Thyroid gland (tissue), 4 donors: ENCODE results near the gene SOX13.

Source experiments
- POLR2A ChIP-seq, 2 donors: fragments of 450-650 bp; IDR thresholded peaks; one replicate each; pipeline ENCODE4 v1.6.1; 2017; ENCODE audit warnings: antibody characterized with exemption in 2 of 2, mild to moderate bottlenecking in 2 of 2, moderate library complexity in 1 of 2
- TF ChIP-seq, protein P1 (sequence below), 6 experiments: fragments of 200-600 bp in 3 of 6; fragments of 450-650 bp in 3 of 6; sonication (generic) in 3 of 6; IDR thresholded peaks; one replicate each; pipeline ENCODE4 v1.5.1; 2016 to 2019; ENCODE audit warnings: antibody characterized with exemption in 6 of 6, mild to moderate bottlenecking in 2 of 6, inconsistent platforms in 1 of 6, moderate library complexity in 1 of 6

- TF ChIP-seq, protein P1, sequence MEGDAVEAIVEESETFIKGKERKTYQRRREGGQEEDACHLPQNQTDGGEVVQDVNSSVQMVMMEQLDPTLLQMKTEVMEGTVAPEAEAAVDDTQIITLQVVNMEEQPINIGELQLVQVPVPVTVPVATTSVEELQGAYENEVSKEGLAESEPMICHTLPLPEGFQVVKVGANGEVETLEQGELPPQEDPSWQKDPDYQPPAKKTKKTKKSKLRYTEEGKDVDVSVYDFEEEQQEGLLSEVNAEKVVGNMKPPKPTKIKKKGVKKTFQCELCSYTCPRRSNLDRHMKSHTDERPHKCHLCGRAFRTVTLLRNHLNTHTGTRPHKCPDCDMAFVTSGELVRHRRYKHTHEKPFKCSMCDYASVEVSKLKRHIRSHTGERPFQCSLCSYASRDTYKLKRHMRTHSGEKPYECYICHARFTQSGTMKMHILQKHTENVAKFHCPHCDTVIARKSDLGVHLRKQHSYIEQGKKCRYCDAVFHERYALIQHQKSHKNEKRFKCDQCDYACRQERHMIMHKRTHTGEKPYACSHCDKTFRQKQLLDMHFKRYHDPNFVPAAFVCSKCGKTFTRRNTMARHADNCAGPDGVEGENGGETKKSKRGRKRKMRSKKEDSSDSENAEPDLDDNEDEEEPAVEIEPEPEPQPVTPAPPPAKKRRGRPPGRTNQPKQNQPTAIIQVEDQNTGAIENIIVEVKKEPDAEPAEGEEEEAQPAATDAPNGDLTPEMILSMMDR (IDR thresholded peaks at IDR 0.05) = no peak
- no peak for TF ChIP-seq POLR2A (IDR thresholded peaks at IDR 0.05)
Observed at GRCh38 chr1:204093421-204093717, 20.5 kb downstream of the SOX13 start.
